Fibroblast of skin of left quadriceps (primary cell): ENCODE data around the gene NPR2.

Experiments
- DNase-seq, 2 experiments: peaks; one replicate each; pipeline ENCODE4 v3.0.0-alpha.2; 2013; ENCODE audit warnings: low read depth in 2 of 2

NPR2 gene

DNA sequence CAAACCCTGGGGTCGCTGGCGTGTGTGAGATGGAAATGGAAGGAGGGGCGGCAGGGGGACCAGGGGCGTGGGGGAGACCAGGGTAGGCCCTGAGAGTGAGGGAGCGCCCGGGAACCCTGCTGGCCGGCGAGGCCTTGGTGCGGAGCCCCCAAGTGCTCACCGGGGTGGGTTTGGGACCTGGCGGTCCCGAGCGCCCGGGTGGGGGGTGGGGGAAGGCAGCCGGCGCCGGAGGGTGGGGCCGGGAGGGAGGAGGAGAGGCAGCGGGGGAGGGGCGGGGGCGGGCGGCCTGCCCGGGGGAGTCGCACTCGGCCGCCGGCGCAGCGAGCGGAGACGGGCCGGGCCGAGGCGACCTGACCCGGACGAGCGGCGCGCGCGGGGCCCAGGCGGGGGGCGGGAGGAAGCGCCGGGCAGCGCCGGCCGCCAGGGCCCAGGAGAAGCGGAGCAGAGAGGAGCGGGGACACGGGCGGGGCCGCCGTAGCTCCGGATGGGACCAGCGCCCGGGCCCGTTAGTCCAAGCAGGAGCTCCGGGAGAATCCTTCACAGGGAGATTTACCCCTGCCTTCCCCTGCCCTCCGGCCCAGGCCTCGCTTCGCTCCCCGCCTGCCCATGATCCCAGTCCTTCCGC, at the start of gene NPR2:
Gene NPR2 (plus strand): TSS at position 295 of the 625 bp plus-strand sequence. CDS start 818 bp downstream, outside the sequence.
- DNase-seq: no peak

DNA sequence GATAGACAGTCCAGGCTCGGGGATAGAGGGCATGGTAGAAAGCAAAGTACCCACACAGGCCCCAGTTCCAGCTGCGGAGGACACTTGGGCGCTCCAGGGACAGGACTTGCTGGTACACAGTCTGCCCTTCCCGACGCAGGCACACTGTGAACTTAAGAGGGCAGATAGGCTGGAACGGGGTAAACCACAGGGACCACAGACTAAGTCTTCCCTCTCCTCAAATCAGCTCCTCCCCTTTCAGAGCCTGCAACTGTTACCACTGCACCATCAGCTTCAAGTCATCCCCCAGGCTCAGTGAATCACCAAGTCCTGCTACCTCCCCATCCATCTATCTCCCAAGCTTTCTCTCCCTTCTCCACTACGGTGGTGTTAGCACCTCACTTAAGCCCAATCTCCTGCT, 49.7 kb upstream of the NPR2 start:
- no peak for DNase-seq

DNA sequence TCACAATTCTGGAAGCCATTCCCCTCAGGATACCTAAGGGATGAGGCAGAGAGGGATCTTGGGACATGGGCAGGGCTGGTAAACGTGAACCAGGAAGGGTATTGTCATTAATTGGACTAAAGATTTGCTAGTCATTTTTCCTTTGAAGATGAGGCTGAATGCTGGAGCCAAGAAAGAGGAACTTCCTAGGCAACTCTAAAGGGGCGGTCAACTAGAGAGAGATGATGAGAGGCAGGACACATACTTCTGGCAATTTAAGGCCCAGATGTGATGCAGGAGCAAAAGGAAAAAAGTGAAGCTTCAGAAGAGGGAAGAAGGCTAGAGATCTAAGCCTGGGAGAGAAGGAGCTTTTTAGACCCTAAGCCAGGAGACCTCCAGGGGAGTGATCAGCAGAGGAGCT, 47.9 kb upstream of the NPR2 start:
- DNase-seq: no peak

DNA sequence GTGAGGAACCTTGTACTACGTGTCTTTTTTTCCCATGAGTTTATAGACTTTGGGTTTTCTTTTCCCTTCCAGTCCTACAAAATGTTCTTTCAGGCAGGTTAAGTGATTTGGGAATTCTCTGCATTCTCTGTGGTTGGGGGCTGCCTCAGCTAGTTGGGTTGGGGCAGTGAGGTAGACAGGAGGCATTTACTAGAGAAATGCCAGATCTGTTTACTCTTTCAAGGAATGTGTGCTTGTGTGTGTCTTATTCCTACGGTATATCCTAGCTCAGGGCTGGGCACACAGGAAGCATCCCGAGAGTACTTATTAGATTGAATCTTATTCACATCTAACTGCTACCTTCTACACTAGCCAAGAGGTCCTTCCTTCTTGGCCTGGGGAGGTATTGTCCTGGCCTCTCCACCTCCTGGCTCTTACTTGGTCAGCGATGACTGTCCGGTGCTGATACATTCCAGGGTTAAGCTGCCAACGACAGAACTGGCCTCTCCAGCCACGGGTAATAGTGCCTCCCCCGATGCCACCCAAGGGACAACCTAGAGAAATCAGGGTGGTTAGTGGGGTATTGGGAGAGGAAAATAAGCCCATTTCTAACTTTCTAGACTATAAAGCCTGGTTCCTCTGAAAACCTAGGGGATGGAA, 47.4 kb upstream of the NPR2 start:
- no peak for DNase-seq

DNA sequence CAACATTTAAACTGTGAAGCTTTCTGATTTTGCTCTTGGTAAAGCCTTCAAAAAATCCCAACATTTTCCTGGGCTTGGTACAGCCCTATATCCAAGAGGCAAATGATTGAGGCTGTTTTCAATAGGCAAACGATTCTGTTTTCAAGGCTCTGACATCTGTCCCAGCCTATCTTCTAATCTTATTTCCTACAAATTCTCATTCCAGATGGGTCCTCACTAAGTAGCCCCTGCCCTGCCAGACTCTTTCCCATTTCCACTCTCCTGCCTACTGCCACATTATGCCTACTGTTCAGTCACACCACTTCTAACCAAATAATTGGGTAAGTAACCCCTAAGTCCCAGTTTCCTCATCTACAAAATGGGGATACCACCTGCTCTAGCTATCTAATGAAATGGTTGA, 45.8 kb upstream of the NPR2 start:
- no peak for DNase-seq

DNA sequence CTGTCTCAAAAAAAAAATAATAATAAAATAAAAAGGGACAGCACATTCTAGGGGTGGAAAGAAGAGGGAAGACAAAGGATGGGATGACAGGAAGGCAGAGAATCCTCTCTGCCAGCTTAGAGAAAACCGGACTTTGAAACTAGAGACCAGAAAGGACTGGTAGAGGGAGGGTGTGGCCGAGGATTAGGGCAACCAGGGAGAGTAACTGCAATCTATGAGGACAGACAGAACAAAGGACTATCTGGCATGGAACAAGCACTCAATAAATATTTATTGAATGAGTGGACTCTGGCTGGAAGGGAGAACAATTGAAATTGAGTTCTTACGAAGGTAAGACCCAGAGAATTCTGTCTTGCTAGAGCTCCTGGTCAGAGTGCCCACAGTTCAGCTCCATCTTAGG, 44.8 kb upstream of the NPR2 start:
- no peak for DNase-seq

DNA sequence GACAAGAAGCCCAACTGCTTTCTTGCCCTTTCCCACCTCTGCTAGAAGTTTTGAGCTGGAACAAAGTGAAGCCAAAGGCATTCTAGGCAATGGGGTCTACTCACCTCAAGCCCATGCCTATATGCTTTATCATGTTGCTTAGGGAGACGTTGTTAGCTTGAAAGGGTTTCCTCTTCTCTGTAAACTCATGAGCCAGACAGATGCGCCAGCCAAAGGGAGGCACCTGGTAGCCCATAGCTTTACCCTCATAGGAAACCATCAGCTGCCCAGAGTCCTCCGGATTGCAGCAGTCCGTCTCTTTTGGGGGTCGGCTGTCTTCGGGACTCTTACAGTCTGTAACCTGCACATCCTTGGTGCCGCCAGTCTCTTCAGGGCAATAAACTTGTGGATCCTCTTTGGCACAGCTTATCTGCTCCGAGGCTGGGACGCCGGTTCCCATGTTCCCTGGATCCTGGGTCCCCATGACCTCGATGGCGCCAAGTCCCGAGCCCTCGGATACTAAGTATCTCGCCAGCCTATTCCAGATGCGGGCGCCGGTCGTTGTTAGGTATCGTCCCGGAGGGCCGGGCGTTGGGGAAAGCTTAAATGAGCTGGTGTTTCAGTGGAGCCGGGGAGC, 43.0 kb upstream of the NPR2 start:
- DNase-seq: no peak

DNA sequence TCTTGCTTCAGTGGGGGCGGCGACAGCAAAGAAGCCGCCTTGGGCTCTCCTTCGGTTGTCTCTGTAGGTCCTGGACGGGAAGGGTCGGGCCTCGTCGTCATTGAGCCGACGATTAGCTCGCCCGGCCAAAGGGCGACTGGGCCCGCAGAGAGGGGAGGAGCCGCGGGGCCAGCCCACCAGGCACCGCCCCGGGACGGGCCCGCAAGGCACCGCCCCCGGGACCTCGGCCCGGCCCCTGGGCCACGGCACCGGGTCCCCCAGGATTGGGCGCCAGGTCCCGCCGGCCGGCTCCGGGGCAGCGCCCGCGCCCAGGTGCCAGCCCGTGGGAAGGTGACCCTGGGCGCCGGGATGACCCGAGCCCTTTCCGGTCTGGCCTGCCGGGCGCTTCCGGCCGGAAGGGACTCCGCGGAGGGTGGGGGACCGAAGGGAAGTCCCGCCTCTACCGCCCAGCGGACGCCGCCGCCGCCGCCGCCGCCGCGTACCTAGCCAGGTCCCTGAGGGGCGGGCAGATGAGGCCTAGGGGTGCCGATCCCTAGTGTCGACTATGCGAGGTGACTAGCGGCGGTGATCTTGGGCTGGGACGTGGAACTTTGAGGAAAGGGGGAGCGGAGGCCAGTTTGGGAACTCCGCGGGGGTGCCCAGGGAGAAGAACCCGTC, 42.4 kb upstream of the NPR2 start, which contains the start of the genes GBA2 and RGP1:
Gene GBA2 (minus strand): TSS at position 371 of the 657 bp plus-strand sequence. CDS start 524 bp downstream, outside the sequence.
Gene RGP1 (plus strand): TSS at position 430 of the 657 bp plus-strand sequence. CDS start 469 bp downstream, outside the sequence.
- DNase-seq: no peak

DNA sequence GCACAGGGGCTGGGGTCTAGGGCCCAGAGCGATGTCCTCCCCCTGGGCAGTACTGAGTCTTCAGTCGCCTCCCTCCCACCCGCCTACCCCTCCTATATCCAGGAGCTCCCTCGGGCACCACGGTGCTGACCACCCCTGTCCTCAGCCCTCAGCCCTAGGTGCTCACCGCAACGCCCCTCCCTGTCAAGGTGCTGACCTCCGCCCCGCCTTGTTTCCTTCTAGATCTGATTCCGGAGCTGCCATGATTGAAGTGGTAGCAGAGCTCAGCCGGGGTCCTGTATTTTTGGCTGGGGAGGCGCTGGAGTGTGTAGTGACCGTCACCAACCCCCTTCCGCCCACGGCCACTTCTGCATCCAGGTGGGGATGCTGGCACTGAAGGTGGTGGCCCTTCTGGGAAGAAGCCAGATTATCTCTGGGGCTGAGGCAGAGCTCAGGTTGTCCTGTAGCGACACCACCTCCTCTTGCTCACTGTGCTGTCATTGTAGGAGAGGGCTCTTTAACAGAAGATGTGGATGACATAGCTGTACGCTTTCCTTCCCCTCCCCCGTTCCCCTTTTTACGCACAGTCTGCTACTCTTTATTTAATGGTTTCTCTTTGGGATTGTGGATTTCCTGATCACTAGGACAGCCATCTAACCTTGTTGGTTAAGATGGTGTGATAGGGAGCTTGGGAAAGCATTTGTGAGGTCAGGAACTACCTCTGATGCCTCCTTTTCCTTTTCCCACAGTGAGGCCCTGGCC, 41.7 kb upstream of the NPR2 start:
- no peak for DNase-seq

DNA sequence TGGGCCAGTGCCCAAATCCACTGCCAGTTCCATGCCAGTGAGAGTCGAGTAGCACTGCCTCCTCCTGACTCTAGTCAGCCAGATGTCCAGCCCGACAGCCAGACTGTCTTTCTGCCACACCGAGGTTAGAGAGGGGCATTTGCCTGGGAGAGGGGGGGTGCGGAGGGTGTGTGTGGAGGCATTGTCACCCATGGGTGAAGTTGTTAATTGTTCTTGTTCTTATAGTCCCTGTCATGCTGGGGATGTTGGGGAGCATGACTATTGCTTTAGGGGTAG, 41.2 kb upstream of the NPR2 start:
- DNase-seq: no peak

DNA sequence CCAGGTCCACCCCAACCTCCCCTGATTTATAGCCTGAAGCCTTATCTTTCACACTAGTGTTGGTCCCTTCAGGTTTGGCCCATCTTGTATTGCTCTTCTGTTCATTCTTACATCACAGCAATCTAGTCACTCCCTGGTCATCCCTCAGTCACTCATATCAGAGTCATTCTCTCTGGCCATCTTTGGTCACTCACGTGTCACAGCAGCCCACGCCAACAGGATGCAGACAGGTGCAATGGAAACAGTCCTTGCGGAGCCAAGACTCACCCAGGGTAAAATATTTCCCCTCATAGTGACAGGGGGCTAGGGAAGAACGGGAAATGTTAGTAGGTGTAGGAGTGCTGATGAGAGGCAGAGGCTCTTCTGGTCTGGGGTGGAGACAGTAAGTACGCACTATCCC, 37.9 kb upstream of the NPR2 start:
- no peak for DNase-seq

DNA sequence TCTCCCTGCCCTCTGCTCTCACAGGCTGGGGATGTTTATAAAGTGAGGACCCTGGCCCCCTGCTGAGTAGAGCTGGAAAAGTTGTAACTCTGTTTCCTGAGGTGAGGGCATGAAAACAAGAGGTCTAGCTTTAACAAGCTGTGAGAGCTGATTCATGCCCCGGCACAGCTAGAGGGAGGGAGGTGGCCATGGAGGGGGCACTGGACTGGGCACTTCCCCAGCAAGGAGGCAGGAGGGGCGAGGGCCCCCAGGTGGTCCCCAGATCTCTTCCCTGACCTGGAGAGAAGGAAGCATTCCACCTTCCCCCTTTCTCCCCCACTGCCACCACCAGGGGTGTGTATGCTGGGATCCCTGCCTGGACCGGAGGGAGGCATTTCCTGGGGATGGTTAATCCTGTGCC, 37.1 kb upstream of the NPR2 start, which contains the start of gene MSMP:
Gene MSMP (minus strand): TSS at position 13 of the 400 bp plus-strand sequence. CDS start 147 bp downstream, outside the sequence.
- DNase-seq: no peak

DNA sequence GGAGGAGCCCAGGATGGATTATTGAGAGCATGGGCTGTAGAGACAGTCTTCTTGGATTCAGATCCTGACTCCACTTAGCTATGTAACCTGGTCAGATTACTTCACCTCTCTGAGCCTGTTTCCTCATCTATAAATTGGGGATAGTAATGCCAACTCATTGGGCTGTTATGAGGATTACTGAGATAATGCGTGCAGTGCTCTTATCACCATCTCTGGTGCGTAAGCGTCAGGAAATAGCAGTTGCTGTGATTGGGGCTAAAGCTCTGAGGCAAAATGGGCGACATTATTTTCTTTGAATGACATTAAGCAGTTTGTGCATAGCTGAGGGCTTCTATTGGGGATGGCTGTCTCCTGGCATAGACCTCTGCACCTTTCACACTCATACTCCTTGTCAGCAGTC, 36.3 kb upstream of the NPR2 start:
- DNase-seq: no peak

DNA sequence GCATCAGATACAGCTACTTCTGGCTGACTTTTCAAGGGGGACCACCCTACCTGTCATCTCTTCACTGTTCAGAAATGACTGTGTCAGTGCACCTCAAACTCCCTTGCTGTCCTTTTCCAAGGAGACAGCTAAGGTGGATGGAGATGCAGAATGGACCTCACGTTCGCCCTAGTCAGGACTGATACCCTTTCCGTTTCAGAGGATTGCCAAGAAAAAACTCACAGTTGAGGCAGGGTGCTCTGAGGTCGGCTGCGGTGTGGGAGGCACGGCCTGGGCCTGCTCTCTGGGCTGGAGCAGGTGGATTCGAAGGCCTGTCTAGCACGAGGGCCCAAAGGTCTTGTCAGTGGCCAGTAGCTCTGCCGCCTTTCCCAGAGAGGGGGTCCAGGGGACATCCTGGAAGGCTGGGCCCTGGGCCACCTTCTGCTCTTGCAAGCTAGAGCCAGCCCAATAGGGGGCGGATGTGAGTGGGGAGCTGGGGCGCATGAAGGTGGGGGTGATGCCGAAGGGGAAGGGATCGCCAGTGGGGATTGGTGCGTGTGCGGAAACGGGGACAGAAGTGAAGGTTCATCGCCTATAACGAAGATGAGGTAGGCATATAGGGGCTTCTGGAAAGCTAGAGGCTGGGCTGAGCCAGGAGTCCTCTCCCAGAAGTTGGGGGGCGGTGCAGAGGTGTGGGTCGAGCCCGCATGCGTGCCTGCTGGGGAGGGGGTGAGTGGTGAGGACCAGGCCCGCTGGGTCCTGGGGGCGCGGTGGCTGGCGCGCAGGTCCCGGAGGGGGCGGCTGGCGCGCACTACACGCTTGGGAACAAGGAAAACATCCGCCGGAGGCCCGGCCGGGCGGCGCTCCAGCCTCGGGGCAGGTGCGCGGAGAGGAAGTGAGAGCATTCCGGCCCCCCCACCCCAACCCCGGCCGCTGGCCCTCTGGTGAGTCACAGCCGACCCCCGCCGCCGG, 34.8 kb upstream of the NPR2 start:
- no peak for DNase-seq

DNA sequence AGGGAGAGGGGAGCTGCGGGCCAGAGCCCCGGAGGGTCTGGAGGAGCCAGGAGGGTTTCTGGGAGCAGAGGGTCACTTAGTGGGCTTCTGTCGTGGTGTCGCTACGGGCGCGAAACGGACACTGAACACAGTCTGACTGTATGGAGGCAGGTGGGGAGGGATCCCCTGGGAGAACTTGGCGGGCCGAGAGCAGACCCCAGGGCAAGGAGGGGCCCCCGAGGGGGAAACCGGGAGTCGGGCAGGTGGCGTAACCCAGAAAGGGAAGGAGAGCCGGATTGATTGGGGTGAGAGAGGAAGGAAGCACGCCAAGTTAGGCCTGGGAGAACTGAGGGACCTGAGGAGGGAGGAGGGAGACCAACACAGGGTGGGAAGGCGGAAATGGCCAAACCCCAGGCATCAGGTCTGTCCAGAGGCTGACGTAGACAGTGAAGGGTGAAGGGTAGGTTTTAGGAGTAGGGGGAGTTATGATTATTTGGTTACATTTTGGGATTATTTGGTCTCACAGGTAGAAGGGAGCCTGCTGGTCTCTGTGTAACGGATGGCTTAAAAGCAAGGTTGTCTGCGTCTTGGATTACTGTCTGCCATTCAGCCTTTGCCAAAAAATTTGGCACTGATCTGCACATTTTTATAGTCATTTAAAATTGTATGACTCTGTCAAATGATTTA, 34.0 kb upstream of the NPR2 start:
- DNase-seq: no peak

DNA sequence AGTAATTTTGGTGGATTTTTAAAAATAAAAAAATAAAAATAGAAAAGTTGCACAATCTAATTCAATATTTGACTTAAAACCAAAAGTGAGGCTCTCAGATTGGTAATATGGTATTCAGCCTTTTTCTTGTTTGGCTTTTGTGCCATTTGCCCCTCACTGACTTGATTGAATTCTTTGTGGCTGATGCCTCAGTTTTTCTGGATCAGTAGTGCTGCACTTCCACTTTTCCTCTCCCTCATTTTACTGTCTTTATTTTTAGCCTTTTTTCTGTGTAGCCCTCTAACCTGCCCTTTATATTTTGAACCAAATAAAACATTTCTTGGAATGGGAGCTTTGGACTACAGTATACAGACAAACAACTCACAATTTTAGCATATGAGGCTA, 33.5 kb upstream of the NPR2 start:
- DNase-seq: no peak

DNA sequence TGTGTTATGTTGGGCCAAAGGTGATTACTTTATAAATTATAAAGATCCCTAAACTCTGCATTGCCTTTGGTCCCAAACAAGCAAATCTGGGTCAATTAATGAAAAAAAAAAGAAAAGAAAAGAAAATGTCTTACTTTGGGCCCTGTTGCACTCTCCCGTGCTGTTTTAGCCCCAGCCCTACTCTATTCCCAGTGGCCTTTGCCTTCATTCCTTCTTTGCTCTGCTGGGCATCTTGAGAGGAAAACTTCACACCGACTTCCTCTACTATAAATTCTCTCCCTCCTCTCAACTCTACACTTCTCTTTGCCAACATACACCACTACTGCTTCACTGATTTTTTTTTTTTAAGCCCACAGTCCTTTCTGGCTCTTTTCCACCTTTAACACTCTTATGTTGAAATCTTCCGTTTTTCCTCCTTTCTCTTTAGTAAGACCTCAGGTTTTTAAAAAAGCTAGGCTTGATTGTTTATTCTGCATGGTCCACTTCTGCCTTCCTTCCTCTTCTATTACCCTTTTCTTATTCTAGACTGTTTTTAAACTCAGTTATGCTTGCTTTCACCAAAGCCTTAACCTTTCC, 32.8 kb upstream of the NPR2 start:
- no peak for DNase-seq

DNA sequence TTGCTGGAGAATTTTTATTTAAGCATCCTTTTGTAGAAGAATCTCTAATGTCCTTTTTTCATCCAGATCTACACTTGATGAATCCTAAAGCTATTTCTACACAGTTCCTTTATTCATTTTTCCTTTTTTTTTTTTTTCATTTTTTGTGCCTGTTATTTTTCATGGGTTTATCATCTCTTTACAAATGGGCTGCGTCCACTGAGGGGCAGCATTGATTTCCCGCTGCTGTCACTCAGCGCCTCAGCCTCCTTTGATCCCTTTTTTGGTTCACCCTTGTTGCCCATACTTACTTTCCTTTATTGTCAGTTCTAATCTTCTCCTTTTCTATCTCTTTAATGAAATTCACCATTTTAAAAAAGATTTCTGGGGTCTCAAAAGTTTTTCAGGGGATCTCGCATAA, 31.6 kb upstream of the NPR2 start:
- DNase-seq: no peak

DNA sequence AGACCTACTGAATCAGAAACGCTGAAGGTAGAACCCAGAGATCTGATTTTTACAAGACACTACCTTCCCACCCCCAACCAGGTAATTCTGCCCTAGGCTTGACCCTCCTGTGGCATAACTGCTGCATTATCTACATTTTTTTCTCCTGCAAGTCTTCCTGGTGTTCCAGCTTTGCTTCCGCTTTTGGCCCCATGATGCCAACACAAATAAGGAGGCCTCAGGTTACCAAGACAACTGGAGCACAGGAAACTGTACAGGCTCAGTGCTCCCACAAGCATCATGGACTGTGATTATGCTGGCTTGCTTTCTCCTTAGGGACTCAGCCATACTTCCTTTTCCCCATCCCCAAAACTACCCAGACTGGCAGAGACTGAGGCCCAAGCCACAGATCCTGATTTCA, 30.7 kb upstream of the NPR2 start:
- no peak for DNase-seq

DNA sequence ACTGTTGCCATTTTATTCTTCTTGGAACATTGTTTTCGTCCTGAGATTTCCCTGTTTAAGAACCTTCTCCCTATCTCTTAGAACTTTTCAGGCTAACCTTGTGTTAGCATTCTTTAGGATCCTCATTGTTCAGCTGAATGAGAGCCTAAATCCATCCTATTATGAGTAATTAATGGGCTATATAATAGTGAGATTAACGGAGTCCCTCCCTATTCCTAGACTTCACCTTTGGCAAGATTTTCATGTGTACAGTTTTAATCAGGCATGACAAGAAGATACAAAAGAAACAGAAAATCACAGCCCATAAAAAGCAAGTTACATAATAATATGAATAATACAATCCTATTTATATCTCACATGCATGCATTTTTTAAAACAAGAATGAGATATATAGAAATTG, 28.2 kb upstream of the NPR2 start:
- DNase-seq: no peak
